ENCODE measurements around the gene DDX10.

DNA sequence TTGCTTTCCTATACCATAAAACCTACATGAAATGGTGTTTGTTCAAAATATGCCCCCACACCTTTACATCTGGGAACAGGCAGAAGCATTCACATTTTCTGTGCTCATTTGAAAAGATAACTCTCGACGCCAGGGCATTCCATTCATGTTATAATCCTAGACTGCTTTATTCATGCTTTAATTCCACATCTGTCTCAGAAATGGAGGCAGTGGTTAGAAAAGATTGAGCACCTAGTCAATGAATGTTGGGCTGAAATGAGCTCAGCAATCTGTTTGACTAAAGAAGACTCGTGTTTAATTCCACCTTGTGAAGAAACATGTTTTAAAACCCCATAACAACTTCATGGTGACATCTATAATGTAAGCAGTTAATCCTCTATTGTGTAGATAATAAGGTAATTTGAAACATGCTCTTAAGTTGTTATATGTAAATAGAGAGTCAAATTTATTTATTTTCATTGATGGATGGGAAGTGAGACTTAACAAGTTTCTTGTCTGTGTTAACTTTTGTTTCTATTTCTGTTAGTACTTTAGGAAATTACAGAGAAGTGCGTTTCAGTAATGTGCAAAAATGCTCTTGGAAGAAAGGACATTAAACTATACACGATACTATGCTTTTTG, 217.5 kb downstream of the DDX10 start:
- TF ChIP-seq, protein P1, sequence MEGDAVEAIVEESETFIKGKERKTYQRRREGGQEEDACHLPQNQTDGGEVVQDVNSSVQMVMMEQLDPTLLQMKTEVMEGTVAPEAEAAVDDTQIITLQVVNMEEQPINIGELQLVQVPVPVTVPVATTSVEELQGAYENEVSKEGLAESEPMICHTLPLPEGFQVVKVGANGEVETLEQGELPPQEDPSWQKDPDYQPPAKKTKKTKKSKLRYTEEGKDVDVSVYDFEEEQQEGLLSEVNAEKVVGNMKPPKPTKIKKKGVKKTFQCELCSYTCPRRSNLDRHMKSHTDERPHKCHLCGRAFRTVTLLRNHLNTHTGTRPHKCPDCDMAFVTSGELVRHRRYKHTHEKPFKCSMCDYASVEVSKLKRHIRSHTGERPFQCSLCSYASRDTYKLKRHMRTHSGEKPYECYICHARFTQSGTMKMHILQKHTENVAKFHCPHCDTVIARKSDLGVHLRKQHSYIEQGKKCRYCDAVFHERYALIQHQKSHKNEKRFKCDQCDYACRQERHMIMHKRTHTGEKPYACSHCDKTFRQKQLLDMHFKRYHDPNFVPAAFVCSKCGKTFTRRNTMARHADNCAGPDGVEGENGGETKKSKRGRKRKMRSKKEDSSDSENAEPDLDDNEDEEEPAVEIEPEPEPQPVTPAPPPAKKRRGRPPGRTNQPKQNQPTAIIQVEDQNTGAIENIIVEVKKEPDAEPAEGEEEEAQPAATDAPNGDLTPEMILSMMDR (IDR thresholded peaks at IDR 0.05; ENCODE audit: low read depth, low read length): no peak
- no peak for TF ChIP-seq POLR2A (IDR thresholded peaks at IDR 0.05; ENCODE audit: extremely low read depth, insufficient read length)

All from NB4 (cell line).